GM18498 (cell line): Measurements from ENCODE around the gene TMEM63A.
"Not testable (repeated sequence)": the region's sequence is repeated elsewhere in the genome, so short reads cannot be mapped to it uniquely, and the experiment has no call there.

Experiments used
- ATAC-seq: cut with Tn5 transposase; IDR thresholded peaks from one replicate; pipeline ENCODE4 v1.9.1; 2021; ENCODE audit warnings: mild to moderate bottlenecking, moderate library complexity; ENCODE audit not compliant: unreplicated experiment

The TMEM63A gene

GRCh38 chr1:225846331-225847310 is 35.6 kb downstream of the TMEM63A start:
- no peak for ATAC-seq

GRCh38 chr1:225845571-225846259 is 36.5 kb downstream of the TMEM63A start:
- ATAC-seq, result no peak

DNA sequence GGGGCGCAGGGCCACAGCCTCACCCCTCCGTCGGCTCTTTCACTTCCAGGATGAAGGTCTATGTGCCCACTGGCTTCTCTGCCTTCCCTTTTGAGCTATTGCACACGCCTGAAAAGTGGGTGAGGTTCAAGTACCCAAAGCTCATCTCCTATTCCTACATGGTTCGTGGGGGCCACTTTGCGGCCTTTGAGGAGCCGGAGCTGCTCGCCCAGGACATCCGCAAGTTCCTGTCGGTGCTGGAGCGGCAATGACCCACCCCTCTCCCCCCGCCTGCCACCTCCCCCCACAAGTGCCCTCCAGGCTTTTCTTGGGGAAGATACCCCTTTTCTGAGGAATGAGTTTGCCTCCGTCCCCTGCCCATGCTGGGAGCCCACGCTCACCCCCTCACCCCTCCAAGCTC is 37.1 kb downstream of the TMEM63A start:
- ATAC-seq, result no peak

DNA sequence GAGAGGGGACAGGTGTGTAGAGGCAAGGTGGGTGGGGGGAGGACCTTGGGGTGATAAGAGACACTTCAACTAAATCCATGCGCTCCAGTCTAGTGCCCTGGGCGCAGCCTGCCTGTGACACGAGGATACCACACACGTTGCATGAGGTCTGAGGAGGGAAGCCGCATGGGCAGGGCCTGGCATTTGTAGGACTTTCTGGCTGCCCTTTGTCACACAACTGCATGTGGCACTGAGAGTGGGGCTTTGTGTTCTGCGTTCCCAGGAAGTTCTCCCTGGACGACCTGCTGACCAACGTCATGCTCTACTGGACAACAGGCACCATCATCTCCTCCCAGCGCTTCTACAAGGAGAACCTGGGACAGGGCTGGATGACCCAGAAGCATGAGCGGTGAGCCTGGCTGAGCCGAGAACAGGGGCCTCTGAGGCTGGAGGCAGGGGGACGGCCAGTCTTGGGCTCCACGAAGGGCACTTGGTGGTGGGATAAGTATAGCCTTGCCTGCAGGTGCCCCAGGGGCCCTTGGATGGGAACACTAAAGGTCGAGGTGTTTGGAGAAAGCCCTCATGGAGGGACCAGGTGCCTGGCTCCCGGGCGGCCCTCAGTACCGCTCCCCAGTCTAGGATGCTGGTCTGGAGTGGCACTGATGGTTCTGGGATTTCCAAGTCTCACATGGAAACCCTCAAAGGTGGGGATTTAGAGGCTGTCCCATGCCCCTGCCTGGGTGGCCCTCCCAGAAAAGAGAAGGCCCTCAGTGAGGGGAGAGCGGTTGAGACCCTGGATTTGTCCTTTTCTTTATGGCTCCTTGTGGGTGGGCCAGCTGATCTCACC is 37.7 kb downstream of the TMEM63A start:
- ATAC-seq, result no peak

- ATAC-seq, result no peak
Measured at GRCh38 chr1:225843426-225843795, 38.8 kb downstream of the TMEM63A start.

DNA sequence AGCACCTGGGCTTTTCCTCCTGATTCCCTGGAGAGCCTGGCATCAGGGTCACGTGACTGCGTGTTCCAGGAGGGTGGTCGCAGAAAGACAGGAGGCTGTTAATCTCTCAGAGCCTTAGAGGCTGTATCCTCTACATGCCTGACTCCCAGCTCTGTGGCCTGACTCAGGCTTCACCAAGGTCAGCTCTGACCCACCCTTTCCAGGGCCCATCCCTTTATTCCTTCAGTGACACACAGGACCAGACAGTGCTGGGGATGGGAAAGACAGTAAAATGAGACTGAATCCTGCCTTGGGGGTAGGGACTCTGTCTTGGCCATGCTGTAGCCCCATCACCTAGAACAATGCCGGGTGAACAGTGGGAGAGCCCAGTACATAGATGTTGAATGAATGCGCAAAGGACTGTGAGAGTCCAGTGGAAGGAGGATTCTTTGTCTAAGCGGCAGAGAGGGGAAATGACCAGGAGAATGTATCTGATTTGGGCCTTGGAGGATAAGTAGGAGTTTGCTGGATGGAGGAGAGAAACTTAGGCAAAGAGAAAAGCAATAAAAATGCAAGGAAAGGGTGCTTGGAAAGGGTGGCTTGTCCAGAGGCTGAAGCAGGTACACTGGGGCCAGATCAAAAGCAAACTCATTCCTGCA is 39.3 kb downstream of the TMEM63A start:
- ATAC-seq, result no peak

DNA sequence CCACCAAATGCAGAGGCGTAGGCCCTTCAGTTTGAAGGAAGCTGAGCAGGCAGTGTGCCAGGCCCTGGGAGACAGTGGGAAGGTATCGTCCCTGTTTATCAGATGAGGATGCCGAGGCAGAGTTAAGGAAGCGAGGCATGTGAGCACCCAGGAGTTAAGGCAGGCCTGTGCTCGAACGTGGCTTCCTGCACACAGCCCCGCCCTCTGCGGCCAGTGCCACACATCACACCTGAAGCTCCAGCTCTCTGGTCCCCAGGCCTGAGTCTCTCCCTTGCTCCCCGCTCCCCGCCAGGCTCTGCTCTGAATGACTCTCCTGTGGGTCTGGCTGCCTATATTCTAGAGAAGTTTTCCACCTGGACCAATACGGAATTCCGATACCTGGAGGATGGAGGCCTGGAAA is 40.1 kb downstream of the TMEM63A start:
- ATAC-seq, result no peak

GRCh38 chr1:225840713-225841112 is 41.5 kb downstream of the TMEM63A start:
- ATAC-seq, result no peak

GRCh38 chr1:225840223-225840610 is 42.0 kb downstream of the TMEM63A start:
- no peak for ATAC-seq

GRCh38 chr1:225838793-225839192 is 43.4 kb downstream of the TMEM63A start:
- no peak for ATAC-seq

DNA sequence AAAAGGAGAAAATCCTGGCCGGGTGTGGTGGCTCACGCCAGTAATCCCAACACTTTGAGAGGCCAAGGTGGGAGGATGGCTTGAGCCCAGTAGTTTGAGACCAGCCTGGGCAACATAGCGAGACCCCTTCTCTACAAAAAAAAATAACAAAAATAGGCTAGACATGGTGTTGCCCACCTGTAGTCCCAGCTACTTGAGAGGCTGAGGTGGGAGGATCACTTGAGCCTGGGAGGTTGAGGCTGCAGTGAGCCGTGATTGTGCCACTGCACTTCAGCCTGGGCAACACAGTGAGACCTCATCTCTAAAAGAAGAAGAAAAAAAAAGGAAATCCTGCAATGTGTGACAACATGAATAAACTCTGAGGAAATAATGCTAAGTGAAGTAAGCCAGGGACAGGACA is 45.9 kb downstream of the TMEM63A start:
- not testable (repeated sequence) for ATAC-seq

- ATAC-seq, result no peak
Measured at GRCh38 chr1:225835856-225836255, 46.3 kb downstream of the TMEM63A start.

DNA sequence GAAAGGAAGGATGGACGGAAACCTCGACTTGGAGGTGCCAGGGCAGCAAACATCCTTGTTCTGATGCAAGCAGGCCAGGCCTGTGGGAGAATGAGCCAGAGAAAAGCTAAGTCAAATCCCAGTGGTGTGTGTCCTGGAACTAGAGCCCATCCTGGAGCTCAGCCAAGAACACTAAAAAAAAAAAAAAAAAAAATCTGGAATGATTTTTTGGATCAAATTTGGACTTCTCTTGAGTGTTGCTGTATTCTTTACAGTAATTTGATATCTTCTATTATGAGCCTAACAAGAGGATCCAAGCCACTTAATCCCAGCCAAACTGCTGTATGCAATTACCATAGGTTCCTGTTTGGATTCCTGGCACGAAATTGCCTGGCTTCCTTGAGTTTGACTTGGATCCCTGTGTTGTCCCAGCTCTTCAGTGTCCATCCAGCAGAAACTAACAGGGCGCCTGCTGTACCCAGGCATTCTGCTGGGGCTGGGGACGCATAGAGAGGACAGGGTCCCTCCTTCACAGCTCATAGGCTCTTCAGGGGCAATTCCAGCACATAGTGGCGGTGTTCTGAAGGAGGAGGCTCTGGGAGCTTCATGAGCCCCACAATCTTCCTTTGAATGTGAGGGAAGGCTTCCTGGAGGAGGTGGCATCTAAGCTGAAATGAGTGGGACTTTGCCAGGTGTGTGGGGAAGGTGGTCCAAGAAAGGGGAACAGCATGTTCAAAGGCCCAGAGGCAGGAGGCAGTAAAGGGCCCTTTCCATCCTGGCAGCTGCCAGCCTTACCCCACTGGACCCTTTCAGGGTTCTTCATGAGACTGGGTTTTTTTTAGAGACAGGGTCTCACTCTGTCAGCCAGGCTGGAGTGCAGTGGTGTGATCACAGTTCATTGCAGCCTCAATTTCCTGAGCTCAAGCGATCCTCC is 47.5 kb downstream of the TMEM63A start:
- ATAC-seq, result no peak

DNA sequence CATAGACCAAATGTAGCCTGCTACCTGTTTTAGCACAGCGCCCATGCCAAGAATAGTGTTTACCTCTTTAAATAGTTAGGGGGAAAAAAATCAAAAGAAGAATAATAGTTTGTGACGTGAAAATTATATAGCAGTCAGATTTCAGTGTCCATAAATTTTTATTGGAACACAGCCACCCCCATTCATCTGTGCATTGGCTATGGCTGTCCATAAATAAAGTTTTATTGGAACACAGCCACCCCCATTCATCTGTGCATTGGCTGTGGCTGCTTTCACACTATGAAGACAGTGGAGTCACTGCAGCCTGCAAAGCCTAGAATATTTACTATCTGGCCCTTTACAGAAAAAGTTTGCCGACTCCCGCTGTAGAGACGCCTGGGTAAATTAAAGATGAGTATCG is 51.3 kb downstream of the TMEM63A start:
- no peak for ATAC-seq

DNA sequence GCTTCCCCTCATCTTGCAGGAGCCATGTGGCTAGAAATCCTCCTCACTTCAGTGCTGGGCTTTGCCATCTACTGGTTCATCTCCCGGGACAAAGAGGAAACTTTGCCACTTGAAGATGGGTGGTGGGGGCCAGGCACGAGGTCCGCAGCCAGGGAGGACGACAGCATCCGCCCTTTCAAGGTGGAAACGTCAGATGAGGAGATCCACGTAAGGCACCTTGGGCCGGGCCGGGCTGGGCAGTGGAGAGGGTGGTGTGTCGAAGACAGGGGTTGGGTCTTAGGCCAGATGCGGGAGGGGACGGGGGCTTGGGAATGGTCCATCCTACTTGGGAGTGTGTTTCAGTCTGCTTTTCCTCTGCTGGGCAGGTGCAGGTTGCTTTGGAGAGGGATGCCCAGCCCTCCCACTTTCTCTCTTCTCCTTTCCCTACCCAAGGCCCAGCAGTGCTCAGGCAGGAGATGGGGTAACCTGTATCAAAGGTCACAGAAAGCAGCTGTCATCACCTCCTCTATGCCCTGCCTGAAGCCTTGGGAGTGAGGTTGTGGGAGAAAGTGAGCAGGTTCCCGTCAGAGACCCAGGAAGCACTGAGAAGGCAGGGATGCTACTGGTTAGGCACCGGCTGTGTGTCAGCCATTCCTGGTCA is 53.4 kb downstream of the TMEM63A start:
- no peak for ATAC-seq

GRCh38 chr1:225827076-225827475 is 55.1 kb downstream of the TMEM63A start:
- no peak for ATAC-seq

DNA sequence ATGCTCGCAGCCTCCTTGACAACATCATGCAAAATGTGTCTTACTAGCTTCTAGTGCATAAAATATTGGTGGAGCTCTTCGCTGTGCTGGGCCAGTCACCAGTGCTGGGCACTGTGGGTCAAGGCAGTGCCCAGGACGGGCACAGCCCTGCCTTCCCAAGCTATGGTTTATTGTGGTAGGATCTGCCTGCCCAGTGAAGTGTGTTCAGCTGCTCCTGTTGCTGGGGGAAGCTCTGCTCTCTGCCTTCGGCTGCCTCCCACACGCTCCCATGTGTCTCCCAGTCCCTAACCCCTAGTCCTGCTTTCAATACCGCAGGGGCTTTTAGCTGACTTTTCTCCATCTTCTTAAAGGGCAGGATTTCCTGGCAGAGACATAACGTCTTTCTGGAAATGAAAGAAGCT is 56.6 kb downstream of the TMEM63A start:
- no peak for ATAC-seq

- ATAC-seq, result no peak
Measured at GRCh38 chr1:225825078-225825477, 57.1 kb downstream of the TMEM63A start.

DNA sequence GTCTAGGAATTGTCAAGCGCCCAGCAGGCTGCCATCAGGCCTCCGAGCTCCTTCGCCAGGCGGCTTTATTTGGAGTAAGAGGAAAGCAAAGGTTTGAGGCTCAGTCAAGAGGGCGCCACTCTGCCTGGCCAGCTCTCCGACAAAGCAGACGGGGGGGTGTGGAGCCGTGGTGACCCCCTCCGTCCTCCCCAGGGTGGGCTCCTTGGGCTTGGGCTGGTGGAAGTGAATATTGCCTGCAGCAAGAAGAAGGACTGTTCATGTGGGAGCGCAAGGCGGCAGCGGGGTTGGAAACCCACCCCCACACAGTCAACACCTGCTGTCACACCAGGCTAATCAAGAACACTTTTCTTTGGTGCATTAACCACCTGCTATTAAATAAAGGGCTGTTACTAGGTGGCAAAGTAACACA is 57.6 kb downstream of the TMEM63A start:
- no peak for ATAC-seq
